Cardiac muscle cell (in vitro differentiated cells and primary cell): ENCODE data around the gene PRKG1. TPM values are rescaled to one million over a fixed set of nuclear protein-coding genes. Genes with fewer than 3 reads are reported as not detected.

Experiments
- DNase-seq, 2 donors: peaks; one replicate each; pipeline versions ENCODE4 v3.0.0 to v3.0.0-alpha.2; 2010 to 2017; ENCODE audit warnings: low read depth in 1 of 2, low spot score in 1 of 2
- H3K27ac ChIP-seq: fragments of 200-600 bp; sonication (generic); 2 replicates; pipeline ENCODE4 v1.5.1; 2016
- H3K27me3 ChIP-seq: fragments of 200-600 bp; sonication (generic); 2 replicates; pipeline ENCODE4 v1.6.0; 2016; ENCODE audit warnings: control low read depth
- H3K36me3 ChIP-seq: fragments of 200-600 bp; sonication (generic); 2 replicates; pipeline ENCODE4 v1.5.1; 2016; ENCODE audit warnings: control low read depth
- H3K4me1 ChIP-seq: fragments of 200-600 bp; sonication (generic); 2 replicates; pipeline ENCODE4 v1.8.1; 2017; ENCODE audit warnings: low read depth, mild to moderate bottlenecking, mixed run types
- H3K4me3 ChIP-seq: fragments of 200-600 bp; sonication (generic); 2 replicates; pipeline ENCODE4 v1.5.1; 2016; ENCODE audit warnings: mild to moderate bottlenecking
- H3K9me3 ChIP-seq: fragments of 200-600 bp; sonication (generic); 2 replicates; pipeline ENCODE4 v1.5.1; 2017; ENCODE audit warnings: low read depth, mild to moderate bottlenecking, control low read depth
- CTCF ChIP-seq: IDR thresholded peaks from 2 replicates; pipeline ENCODE4 v1.5.1; 2012; ENCODE audit warnings: low read depth, mild to moderate bottlenecking, low read length
- polyA plus RNA-seq: library from polyadenylated mRNA; unstranded; fragments of >200 nt; fragmentation: Nextera tagmentation; extraction: Ambion mirVana; gene quantifications from 2 replicates; pipeline ENCODE4 v1.2.1, GENCODE V29; 2016
- total RNA-seq: library from RNA; depleted of rRNA; stranded (reverse); fragments of >200 nt; gene quantifications from 2 replicates; pipeline ENCODE4 v1.2.3, GENCODE V29; 2016

The PRKG1 gene
- total and polyA plus RNA-seq, 2 experiments from 2014 or later, result 2.9 to 13.3 TPM

GRCh38 chr10:52334595-52334994 lies 1260.3 kb downstream of the PRKG1 start:
- peak in 1 of 2 donors; percentile 21 for DNase-seq
- TF ChIP-seq CTCF, result no peak

GRCh38 chr10:52335665-52336064 lies 1261.4 kb downstream of the PRKG1 start:
- TF ChIP-seq CTCF, result no peak
- Histone ChIP-seq H3K4me3 (no peak overlapping the region), H3K9me3 (no peaks in the 10 kb centered on the region), H3K4me1 (no peaks in the 10 kb centered on the region), H3K27me3 (no peaks in the 10 kb centered on the region), H3K27ac (no peak overlapping the region), H3K36me3 (no peaks in the 10 kb centered on the region)
- no peak for DNase-seq

More at GRCh38 chr10:52334595-52334994, 1260.3 kb downstream of the PRKG1 start:
- Histone ChIP-seq H3K27me3 (no peaks in the 10 kb centered on the region), H3K27ac (no peak overlapping the region), H3K36me3 (no peaks in the 10 kb centered on the region), H3K9me3 (no peaks in the 10 kb centered on the region), H3K4me3 (no peak overlapping the region), H3K4me1 (no peaks in the 10 kb centered on the region)

GRCh38 chr10:52337225-52337624 lies 1262.9 kb downstream of the PRKG1 start:
- no peaks in the 10 kb centered on the region for H3K27me3 ChIP-seq
- H3K4me3 ChIP-seq, result no peak overlapping the region
- H3K36me3 ChIP-seq, result no peaks in the 10 kb centered on the region
- no peaks in the 10 kb centered on the region for H3K9me3 ChIP-seq
- DNase-seq, result no peak
- peaks cover 5% of the 10 kb centered on the region for H3K4me1 ChIP-seq
- no peak overlapping the region for H3K27ac ChIP-seq
- no peak for TF ChIP-seq CTCF

- DNase-seq, result no peak
- H3K4me1 ChIP-seq, result peaks cover 26% of the 10 kb centered on the region
- H3K36me3 ChIP-seq, result no peaks in the 10 kb centered on the region
- no peaks in the 10 kb centered on the region for H3K9me3 ChIP-seq
- H3K4me3 ChIP-seq, result no peak overlapping the region
- H3K27me3 ChIP-seq, result no peaks in the 10 kb centered on the region
- H3K27ac ChIP-seq, result no peak overlapping the region
- TF ChIP-seq CTCF, result no peak
Measured at GRCh38 chr10:52343439-52343838, 1269.2 kb downstream of the PRKG1 start.

- H3K36me3 ChIP-seq, result no peaks in the 10 kb centered on the region
- no peak for TF ChIP-seq CTCF
Measured at GRCh38 chr10:52346394-52347326, 1272.4 kb downstream of the PRKG1 start.

More at GRCh38 chr10:52346394-52347326, 1272.4 kb downstream of the PRKG1 start:
- Histone ChIP-seq H3K27me3 (no peaks in the 10 kb centered on the region), H3K4me3 (no peak overlapping the region), H3K9me3 (no peaks in the 10 kb centered on the region), H3K4me1 (peaks cover 26% of the 10 kb centered on the region), H3K27ac (no peak overlapping the region)
- no peak for DNase-seq
